GM21423 (cell line): Measurements from ENCODE around the gene IFI44.

Experiments used
- ATAC-seq: cut with Tn5 transposase; IDR thresholded peaks from one replicate; pipeline ENCODE4 v1.9.1; 2021; ENCODE audit warnings: mild to moderate bottlenecking, moderate library complexity; ENCODE audit not compliant: unreplicated experiment

Gene IFI44

DNA sequence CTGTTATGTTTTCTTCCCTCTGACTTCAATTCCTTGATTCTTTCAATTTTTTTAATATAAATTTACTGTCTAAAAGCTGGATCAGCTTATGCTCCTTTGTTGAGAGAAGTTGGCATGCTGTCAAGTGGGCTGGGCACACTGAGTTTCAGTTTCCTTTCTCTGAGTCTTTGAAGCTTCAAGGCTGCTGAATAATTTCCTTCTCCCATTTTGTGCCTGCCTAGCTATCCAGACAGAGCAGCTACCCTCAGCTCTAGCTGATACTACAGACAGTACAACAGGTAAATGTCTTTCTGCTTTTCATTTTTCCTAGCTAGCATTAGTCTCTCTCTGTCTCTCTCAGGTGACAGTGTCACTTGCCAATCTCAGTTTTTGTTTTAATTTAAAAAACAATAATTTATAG is at the start of gene IFI44:
Gene IFI44 (plus strand): TSS at position 204 of the 400 bp plus-strand sequence. CDS start 365 bp downstream, outside the sequence.
- peak; percentile 79 for ATAC-seq

- no peak for ATAC-seq
Measured at GRCh38 chr1:78601068-78601467, 48.6 kb upstream of the IFI44 start.

DNA sequence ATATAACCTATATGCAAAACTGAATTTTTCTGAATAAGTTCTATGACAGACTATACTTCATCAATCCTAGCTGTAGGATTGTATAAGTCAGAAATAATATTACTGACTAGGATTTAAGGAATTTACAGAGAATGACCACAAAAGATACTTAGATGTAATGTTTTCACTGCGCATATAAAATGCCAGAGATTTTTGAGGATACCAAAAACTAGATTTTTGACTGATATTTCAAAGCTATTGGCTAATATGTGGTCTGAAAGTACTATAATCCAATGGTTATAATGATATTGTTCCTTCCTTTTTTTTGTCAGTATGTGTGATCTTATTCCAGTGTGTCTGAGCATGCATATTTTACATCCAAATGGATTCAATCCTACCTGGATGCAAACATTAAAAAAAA is 46.4 kb upstream of the IFI44 start:
- no peak for ATAC-seq

- ATAC-seq, result no peak
Measured at GRCh38 chr1:78604643-78605042, 45.0 kb upstream of the IFI44 start.

- no peak for ATAC-seq
Measured at GRCh38 chr1:78606274-78606673, 43.4 kb upstream of the IFI44 start.

DNA sequence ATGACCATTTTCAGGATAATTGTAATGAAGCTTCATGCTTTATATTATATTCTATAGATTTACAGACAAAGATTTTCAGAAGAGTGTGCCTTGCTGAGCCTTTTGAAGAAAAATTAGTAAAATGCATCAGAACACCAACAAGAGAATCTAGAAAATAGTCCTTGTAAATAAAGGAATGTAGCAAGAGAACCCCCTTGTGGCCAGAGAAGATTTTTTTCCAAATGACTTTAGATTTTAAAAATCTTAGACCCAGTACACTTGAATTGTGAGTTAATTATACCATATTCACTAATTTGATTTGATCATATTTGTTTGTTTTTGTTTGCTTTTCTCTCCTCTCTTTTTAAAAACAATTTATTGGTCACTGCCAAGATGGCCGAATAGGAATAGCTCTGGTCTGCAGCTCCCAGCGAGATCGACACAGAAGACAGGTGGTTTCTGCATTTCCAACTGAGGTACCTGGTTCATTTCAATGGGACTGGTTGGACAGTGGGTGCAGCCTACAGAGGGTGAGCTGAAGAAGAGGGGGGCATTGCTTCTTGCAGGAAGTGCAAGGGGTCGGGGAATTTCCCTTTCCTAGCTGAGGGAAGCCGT is 42.2 kb upstream of the IFI44 start:
- ATAC-seq, result no peak

DNA sequence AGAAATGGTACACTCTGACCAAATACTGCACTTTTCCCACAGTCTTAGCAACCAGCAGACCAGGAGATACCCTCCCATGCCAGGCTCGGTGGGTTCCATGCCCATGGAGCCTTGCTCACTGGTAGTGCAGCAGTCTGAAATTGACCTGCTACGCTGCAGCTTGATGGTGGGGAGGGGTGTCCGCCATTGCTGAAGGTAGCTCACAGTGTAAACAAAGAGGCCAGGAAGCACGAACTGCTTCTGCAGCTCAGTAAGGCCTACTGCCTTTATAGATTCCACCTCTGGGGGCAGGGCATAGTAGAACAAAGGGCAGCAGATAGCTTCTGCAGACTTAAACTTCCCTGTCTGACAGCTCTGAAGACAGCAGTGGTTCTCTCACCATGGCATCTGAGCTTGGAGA is 41.7 kb upstream of the IFI44 start:
- ATAC-seq, result no peak

DNA sequence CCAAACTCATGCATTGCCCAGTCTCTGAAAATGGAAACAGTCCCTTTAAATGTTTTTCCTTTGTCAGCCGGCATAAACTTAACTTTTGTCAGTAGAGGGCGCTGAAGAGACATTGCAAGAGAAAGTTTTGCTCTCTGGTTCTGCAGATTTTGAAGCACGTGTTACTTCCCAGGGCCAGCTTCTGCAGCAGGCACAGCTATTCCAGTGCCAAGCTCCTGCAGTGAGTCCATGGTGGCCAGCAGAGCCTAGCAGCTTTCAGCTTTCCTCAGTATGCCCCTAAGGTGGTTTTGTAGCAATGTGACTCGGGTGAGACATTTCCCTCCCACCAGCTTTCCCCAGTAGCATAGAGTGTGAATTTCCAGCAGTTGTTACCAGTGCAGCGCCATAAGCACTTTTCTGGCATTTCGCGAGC is 32.0 kb upstream of the IFI44 start:
- ATAC-seq, result peak; percentile 44

DNA sequence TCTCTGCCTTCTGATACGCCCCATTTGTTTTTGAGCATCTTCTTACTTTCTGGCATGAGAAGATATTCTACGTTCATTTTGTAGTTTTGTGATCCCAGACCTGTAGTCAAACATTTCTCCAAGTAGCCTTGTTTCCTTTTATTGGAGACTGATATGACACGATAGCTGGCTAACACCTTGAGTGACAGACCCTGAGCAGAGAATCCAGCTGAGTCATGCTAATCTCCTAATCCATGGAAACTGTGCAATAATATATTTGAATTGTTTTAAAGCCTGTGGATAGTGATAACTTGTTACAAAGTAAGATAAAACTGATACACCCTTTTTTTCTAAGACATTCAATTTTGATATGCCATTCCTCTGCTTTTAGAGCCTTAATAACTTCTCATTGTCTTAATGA is 30.6 kb upstream of the IFI44 start:
- no peak for ATAC-seq

DNA sequence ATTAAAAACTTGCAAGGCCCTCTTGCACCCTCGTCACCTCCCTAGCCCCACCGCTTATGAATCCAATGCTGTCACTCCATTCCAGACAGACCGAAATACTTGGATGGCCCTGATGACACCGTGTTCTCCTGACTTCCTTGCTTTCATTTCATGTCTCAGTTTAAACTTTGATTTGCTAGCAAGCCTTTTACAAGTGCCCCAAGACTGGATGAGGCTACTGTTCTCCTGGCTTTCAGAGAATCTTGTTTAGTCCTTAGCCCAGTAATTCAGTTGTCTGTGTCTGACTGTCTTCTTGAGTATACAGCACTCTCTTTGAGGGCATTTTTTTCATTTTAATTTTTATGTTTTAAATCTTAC is 30.2 kb upstream of the IFI44 start:
- peak; percentile 1 for ATAC-seq

DNA sequence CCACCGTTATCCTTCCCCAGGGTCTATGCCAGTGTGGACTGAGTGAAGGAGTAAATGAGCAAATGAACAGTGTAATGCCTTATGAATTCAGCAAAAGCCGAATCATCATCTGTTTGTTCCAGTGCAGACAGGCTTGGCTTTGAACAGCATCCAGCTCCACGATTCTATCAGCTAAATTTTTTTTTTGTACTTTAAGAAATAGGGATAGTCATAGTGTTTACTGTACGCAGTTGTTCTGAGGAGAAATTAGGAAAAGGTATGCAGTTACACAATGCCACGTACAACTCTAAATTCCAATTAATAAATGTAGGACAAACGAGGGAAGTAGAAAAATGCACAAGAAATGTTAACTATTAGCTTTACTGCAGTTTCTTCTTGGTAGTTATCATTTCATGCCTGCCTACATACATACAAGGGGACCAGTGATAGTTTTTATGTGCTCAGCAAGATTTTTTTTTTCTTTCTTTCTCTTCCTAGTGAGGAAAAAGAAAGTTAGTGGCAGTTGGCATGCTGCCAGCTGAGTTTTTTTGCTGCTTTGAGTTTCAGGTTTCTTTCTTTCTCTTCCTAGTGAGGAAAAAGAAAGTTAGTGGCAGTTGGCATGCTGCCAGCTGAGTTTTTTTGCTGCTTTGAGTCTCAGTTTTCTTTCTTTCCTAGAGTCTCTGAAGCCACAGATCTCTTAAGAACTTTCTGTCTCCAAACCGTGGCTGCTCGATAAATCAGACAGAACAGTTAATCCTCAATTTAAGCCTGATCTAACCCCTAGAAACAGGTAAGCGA is 29.6 kb upstream of the IFI44 start, which contains the start of gene IFI44L:
Gene IFI44L (plus strand): TSS at position 646 of the 777 bp plus-strand sequence. CDS start 7,468 bp downstream, outside the sequence.
- peak; percentile 45 for ATAC-seq

DNA sequence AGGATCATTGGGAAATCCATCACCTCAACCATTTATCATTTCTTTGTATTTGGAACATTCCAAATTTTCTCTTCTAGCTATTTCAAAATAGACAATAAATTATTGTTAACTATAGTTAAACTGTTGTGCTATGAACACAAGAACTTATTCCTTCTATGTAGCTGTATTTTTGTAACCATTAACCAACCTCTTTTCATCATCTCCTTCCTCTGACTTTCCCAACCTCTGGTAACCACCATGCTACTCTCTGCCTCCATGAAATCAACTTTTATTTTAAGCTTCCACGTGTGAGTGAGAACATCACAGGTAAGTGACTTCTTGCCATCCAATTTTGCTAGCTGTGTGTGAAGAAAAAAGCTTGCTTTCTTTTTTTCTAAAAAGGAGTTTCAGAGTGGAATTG is 29.0 kb upstream of the IFI44 start:
- ATAC-seq, result peak; percentile 20

- peak; percentile 16 for ATAC-seq
Measured at GRCh38 chr1:78622548-78622947, 27.1 kb upstream of the IFI44 start.

DNA sequence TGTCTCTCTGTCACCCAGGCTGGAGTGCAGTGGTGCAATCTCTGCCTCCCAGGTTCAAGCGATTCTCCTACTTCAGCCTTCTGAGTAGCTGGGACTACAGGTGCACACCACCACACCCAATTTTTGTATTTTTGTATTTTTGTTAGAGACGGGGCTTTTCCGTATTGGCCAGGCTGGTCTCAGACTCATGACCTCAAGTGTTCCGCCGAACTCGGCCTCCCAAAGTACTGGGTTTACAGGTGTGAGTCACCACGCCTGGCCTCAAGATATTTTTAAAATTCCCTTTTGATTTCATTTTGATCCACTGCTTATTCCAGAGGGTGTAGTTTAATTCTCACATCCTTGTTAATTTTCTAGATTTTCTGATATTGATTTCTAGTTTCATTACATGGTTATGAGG is 25.6 kb upstream of the IFI44 start:
- no peak for ATAC-seq

- ATAC-seq, result no peak
Measured at GRCh38 chr1:78627321-78627720, 22.3 kb upstream of the IFI44 start.

DNA sequence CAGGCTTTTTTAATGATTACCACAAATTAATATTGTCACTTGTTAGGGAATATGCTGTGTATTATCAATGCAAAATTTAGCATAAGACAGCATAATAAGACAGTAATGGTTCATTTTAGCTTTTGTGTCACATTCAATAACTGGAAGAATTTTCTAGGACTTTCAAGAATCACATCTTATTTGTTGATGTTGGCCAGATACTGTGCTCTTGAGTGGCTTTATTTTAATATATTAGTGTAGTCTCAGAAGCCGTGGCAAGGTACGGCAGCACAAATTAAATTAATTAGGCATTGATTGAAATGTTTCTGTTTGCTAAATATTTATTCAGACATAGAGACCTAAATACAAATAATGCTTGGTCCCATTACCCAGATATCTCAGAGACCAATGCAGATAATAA is 19.0 kb upstream of the IFI44 start:
- no peak for ATAC-seq

- no peak for ATAC-seq
Measured at GRCh38 chr1:78633209-78633608, 16.4 kb upstream of the IFI44 start.

- ATAC-seq, result peak; percentile 46
Measured at GRCh38 chr1:78640462-78640861, 9.2 kb upstream of the IFI44 start.

GRCh38 chr1:78641558-78641957 is 8.1 kb upstream of the IFI44 start:
- ATAC-seq, result no peak

DNA sequence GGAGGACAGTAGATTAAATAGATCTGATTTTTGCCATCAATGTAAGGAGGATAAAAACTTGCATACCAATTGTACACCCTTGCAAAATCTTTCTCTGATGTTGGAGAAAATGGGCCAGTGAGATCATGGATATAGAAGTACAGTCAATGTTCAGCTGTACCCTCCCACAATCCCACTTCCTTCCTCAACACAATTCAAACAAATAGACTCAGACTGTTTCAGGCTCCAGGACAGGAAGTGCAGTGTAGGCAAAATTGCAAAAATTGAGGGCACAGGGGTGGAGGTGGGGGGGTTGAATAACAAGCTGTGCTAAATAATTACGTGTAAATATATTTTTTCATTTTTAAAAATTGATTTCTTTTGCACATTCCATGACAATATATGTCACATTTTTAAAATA is 3.9 kb upstream of the IFI44 start:
- no peak for ATAC-seq

- ATAC-seq, result no peak
Measured at GRCh38 chr1:78647238-78647637, 2.4 kb upstream of the IFI44 start.

GRCh38 chr1:78650114-78650660 is 556 bp downstream of the IFI44 start:
- ATAC-seq, result no peak
